ENCODE measurements around the gene SLC36A2.

- TF ChIP-seq POLR2AphosphoS5 (IDR thresholded peaks at IDR 0.05; ENCODE audit: low read depth, low read length) (no peak), POLR2A (IDR thresholded peaks at IDR 0.05; ENCODE audit: low read depth, low read length) (no peak), TAF1 (IDR thresholded peaks at IDR 0.05; ENCODE audit: low read depth, low read length) (no peak), SPI1 (IDR thresholded peaks at IDR 0.05; ENCODE audit: low read depth, low read length) (no peak), PAX5 (IDR thresholded peaks at IDR 0.05; ENCODE audit: insufficient read depth, low read length, severe bottlenecking) (no peak), POU2F2 (IDR thresholded peaks at IDR 0.05; ENCODE audit: low read depth, low read length) (no peak)
These were observed 27.2 kb upstream of the SLC36A2 start for GRCh38 chr5:151374539-151374938.
